ENCODE results near the gene KIAA1143. TPM values are rescaled to one million over a fixed set of nuclear protein-coding genes. Genes with fewer than 3 reads are reported as not detected.

The KIAA1143 gene
- total RNA-seq, 2 experiments from 2014 or later = 40.2 to 74.1 TPM

DNA sequence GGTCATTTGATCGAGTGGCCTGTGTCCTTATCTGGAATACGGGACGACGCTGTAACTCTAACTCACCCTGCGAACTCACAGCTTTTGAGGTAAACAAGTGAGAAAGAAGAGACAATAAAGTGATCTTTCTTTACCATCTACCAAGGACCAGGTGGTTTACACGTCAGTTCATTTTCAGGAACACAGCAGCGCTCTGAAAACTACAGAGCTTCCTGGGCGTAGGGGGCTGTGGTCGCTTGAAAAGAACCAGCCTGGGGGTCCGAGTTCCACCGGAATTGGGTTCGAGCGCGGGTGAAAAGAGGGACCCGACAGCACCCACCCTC lies 357 bp downstream of the KIAA1143 start:
- CTCF ChIA-PET = interaction anchor here (0.6 to 1.3 kb wide), 2 partner anchors 31 to 156 kb away, joined by 3 to 5 read pairs; no protein-coding TSS in a partner anchor

DNA sequence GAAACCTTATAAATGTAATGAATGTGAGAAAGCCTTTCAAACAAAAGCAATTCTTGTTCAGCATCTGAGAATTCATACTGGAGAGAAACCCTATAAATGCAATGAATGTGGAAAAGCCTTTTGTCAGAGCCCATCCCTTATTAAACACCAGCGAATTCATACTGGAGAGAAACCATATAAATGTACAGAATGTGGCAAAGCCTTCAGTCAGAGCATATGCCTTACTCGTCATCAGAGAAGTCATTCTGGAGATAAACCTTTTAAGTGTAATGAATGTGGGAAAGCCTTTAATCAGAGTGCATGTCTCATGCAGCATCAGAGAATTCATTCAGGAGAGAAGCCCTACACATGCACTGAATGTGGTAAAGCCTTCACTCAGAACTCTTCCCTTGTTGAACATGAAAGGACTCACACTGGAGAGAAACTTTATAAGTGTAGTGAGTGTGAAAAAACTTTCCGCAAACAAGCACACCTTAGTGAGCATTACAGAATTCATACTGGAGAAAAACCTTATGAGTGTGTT lies 26.7 kb downstream of the KIAA1143 start:
- POLR2A ChIA-PET = no interaction called here
- Mint-ChIP-seq H3K27ac (no peak overlapping the region), H3K4me3 (no peak overlapping the region), H3K9me3 (ENCODE audit: low read depth) (peaks cover 64% of the 10 kb centered on the region), H3K4me1 (peaks cover 5% of the 10 kb centered on the region), H3K36me3 (ENCODE audit: low read depth) (peaks cover 65% of the 10 kb centered on the region), H3K27me3 (no peaks in the 10 kb centered on the region)
- intact Hi-C loops (cut with DNase I, micrococcal nuclease) = no loop called here
- DNase-seq (no peak), ATAC-seq (no peak)
- CTCF ChIA-PET = no interaction called here

More for the DNA sequence above, 357 bp downstream of the KIAA1143 start:
- Mint-ChIP-seq H3K36me3 (ENCODE audit: low read depth) (peaks cover 65% of the 10 kb centered on the region), H3K27ac (peak overlapping the region; percentile 89), H3K4me3 (peak overlapping the region; percentile 88), H3K9me3 (ENCODE audit: low read depth) (peaks cover 22% of the 10 kb centered on the region), H3K4me1 (peaks cover 24% of the 10 kb centered on the region), H3K27me3 (no peaks in the 10 kb centered on the region)
- intact Hi-C loops (cut with DNase I, micrococcal nuclease) = loop anchor here (1.0 to 5.0 kb wide), 9 partner anchors 32 to 1069 kb away; partner anchors contain the start of genes EXOSC7 (in 2 of the 2), TMEM42 (in 2 of the 2), ZDHHC3 (in 2 of the 2) and ZNF501 (in 2 of the 2)
- ATAC-seq = no peak
- DNase-seq = peak; percentile 9
- POLR2A ChIA-PET = interaction anchor here (0.5 to 1.2 kb wide), 3 partner anchors 31 to 295 kb away, joined by 5 to 7 read pairs (median 6); partner anchors contain the start of genes ZDHHC3 and ZNF501

DNA sequence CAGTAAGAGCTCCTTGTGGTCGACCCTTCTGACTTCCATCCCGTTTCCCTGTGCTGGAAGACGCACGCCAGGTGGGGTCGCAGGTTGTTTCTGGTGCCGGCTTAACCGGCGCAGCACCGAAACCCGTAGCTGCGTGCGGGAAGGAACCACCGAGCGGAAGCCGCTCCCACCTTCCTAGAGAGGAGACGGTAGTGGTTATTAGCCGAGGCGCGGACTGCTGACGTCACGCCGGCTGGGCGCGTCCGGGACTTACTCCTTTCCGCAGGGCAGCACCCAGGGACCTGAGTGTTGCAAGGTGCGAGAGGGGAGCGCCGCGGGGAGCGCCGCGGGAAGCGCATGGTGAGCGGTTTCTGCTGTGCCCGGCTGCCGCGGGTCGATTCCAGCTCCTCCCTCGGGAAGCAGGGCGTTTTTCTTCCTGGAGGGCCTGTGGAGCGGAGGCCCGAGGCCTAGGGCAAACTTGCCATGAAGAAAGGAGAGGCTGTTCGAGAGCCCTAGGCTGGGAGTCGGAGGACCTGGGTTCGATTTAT lies 32.0 kb downstream of the KIAA1143 start, which contains the start of gene ZNF501:
Gene ZNF501 (plus strand): TSS at position 252 of the 527 bp plus-strand sequence. CDS start 4,787 bp downstream, outside the sequence.
- POLR2A ChIA-PET = interaction anchor here (1.1 to 1.4 kb wide), 2 partner anchors 17 to 32 kb away, joined by 4 to 5 read pairs; partner anchors contain the start of genes KIAA1143 and KIF15
- peaks cover 74% of the 10 kb centered on the region for H3K36me3 Mint-ChIP-seq (ENCODE audit: low read depth)
- H3K9me3 Mint-ChIP-seq (ENCODE audit: low read depth) = peaks cover 63% of the 10 kb centered on the region

DNA sequence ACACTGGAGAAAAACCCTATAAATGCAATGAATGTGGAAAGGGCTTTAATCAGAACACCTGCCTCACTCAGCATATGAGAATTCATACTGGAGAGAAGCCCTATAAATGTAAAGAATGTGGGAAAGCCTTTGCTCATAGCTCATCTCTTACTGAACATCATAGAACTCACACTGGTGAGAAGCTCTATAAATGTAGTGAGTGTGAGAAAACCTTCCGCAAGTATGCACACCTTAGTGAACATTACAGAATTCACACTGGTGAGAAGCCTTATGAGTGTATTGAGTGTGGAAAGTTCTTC lies 39.4 kb downstream of the KIAA1143 start:
- ChIA-PET CTCF (no interaction called here), POLR2A (no interaction called here)
- ATAC-seq (no peak), DNase-seq (no peak)
- Mint-ChIP-seq H3K27me3 (no peaks in the 10 kb centered on the region), H3K9me3 (ENCODE audit: low read depth) (peaks cover 71% of the 10 kb centered on the region), H3K36me3 (ENCODE audit: low read depth) (peaks cover 71% of the 10 kb centered on the region), H3K27ac (no peak overlapping the region), H3K4me1 (no peaks in the 10 kb centered on the region), H3K4me3 (no peak overlapping the region)
- intact Hi-C loops (cut with DNase I, micrococcal nuclease) = loop anchor here in 1 of 2 experiments (5.0 kb wide), 1 partner anchor 80 kb away; no protein-coding TSS in a partner anchor

More for the DNA sequence above, 32.0 kb downstream of the KIAA1143 start, which contains the start of gene ZNF501:
- ATAC-seq = peak; percentile 98
- CTCF ChIA-PET = interaction anchor here (0.8 to 1.7 kb wide), 3 partner anchors 16 to 106 kb away, joined by 3 to 8 read pairs (median 3); partner anchors contain the start of gene ZNF502
- H3K27ac Mint-ChIP-seq = peak within 1 kb of the TSS; percentile 80
- no peaks in the 10 kb centered on the region for H3K27me3 Mint-ChIP-seq
- peaks cover 13% of the 10 kb centered on the region for H3K4me1 Mint-ChIP-seq
- peak within 1 kb of the TSS; percentile 83 for H3K4me3 Mint-ChIP-seq
- intact Hi-C loops (cut with DNase I, micrococcal nuclease) = loop anchor here (1.0 kb wide), 3 partner anchors 17 to 44 kb away; partner anchors contain the start of genes KIAA1143 (in 2 of the 2), KIF15 (in 2 of the 2) and ZNF502 (in 2 of the 2)
- DNase-seq = peak; percentile 92

DNA sequence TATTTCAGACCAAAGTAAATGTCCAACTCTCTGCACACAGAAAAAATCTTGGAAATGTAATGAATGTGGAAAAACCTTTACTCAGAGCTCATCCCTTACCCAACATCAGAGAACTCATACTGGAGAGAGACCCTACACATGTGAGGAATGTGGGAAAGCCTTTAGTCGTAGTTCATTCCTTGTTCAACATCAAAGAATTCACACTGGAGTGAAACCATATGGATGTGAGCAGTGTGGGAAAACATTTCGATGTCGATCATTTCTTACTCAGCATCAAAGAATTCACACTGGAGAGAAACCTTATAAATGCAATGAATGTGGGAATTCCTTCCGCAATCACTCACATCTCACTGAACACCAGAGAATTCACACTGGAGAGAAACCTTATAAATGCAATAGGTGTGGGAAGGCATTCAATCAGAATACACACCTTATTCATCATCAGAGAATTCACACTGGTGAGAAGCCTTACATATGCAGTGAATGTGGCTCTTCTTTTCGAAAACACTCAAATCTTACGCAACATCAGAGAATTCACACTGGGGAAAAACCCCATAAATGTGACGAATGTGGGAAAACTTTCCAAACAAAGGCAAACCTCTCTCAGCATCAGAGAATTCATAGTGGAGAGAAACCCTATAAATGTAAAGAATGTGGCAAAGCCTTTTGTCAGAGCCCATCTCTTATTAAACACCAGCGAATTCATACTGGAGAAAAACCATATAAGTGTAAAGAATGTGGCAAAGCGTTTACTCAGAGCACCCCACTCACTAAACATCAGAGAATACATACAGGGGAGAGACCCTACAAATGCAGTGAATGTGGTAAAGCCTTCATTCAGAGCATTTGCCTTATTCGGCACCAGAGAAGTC lies 40.0 kb downstream of the KIAA1143 start:
- CTCF ChIA-PET = interaction anchor here (1.0 kb wide), 1 partner anchor 9 kb away, joined by 6 read pairs; the partner anchor contains the start of gene ZNF502
- intact Hi-C loops (cut with DNase I, micrococcal nuclease) = loop anchor here in 1 of 2 experiments (5.0 kb wide), 1 partner anchor 79 kb away; no protein-coding TSS in a partner anchor
- Mint-ChIP-seq H3K27ac (no peak overlapping the region), H3K9me3 (ENCODE audit: low read depth) (peaks cover 74% of the 10 kb centered on the region), H3K27me3 (no peaks in the 10 kb centered on the region), H3K4me3 (no peak overlapping the region), H3K36me3 (ENCODE audit: low read depth) (peaks cover 76% of the 10 kb centered on the region), H3K4me1 (no peaks in the 10 kb centered on the region)
- DNase-seq = no peak
- ATAC-seq = no peak
- POLR2A ChIA-PET = no interaction called here

DNA sequence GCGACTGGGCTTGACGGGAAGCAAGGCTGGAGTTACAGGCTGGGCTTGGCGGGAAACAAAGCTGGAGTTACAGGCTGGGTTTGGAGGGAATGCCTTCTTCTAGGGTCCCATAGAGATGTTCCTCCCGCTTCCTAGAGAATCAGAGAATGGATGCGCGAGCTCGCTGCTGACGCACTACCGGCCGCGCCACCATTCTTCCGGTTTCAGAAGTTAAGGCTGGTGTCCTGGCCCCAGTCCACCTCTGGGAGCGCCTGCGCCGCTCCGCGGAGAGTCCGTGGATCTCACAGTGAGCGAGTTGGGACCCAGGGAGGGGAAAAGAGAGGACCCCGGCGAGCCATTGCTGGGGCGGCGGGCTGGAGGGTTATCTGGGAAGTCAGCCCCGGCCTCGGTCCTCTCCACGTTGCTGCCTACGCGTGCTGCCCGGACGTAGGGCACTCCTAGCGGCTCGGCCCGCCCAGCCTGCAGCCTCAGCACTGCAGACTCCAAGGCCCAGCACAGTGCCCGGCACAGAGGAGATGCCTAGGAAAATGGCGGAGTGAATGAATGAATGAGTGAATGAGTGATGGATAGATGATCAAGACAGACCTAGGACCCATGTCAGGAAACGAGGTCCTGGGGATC lies 48.9 kb downstream of the KIAA1143 start, which contains the start of gene ZNF502:
Gene ZNF502 (plus strand): TSS at position 206 of the 621 bp plus-strand sequence. CDS start 7,602 bp downstream, outside the sequence.
- CTCF ChIA-PET = interaction anchor here (1.0 to 2.5 kb wide), 5 partner anchors 9 to 179 kb away, joined by 3 to 8 read pairs (median 6); partner anchors contain the start of gene ZNF501
- peak within 1 kb of the TSS; percentile 77 for H3K27ac Mint-ChIP-seq
- DNase-seq (peak; percentile 80), ATAC-seq (peak; percentile 92)
- peaks cover 19% of the 10 kb centered on the region for H3K27me3 Mint-ChIP-seq
- H3K4me3 Mint-ChIP-seq = peak within 1 kb of the TSS; percentile 84
- H3K4me1 Mint-ChIP-seq = peaks cover 17% of the 10 kb centered on the region
- POLR2A ChIA-PET = interaction anchor here (0.7 kb wide), 1 partner anchor 17 kb away, joined by 4 read pairs; the partner anchor contains the start of gene ZNF501
- intact Hi-C loops (cut with DNase I, micrococcal nuclease) = loop anchor here (1.0 kb wide), 3 partner anchors 17 to 49 kb away; partner anchors contain the start of genes ZNF501 (in 2 of the 2), KIAA1143 (in 1 of the 2) and KIF15 (in 1 of the 2)
- H3K36me3 Mint-ChIP-seq (ENCODE audit: low read depth) = peaks cover 46% of the 10 kb centered on the region
- peaks cover 32% of the 10 kb centered on the region for H3K9me3 Mint-ChIP-seq (ENCODE audit: low read depth)

Other genes starting within 250 kb of the KIAA1143 start
- 1 to 10 TPM; 2.0 TPM for gene ZKSCAN7, start 206.4 kb downstream of the KIAA1143 start, total RNA-seq
- under 1 TPM; 0.21 to 0.89 TPM for gene ZNF660, start 176.7 kb downstream of the KIAA1143 start, total RNA-seq
- gene ZNF197, start 136.6 kb downstream of the KIAA1143 start, total RNA-seq = 10 to 100 TPM; 10.9 to 11.6 TPM
- gene ZNF35, start 112.9 kb downstream of the KIAA1143 start, total RNA-seq = 1 to 10 TPM; 2.0 to 2.7 TPM
- 1 to 10 TPM; 1.8 to 2.4 TPM for gene ZNF502, start 49.0 kb downstream of the KIAA1143 start, total RNA-seq
- gene ZNF501, start 32.0 kb downstream of the KIAA1143 start, total RNA-seq = 1 to 10 TPM; 1.7 to 2.0 TPM
- gene KIF15, start 175 bp upstream of the KIAA1143 start, total RNA-seq = 10 to 100 TPM; 40.1 to 51.7 TPM
- gene TMEM42, start 100.3 kb upstream of the KIAA1143 start, total RNA-seq = 10 to 100 TPM in 1 of 2 experiments, 1 to 10 TPM in 1; 7.6 to 10.9 TPM
- not detected for gene TGM4, start 113.0 kb upstream of the KIAA1143 start, total RNA-seq
- gene ZDHHC3, start 214.6 kb upstream of the KIAA1143 start, total RNA-seq = 10 to 100 TPM; 31.9 to 32.9 TPM
- gene EXOSC7, start 214.6 kb upstream of the KIAA1143 start, total RNA-seq = 10 to 100 TPM; 42.7 to 70.7 TPM

Data from activated CD4-positive, alpha-beta T cell treated with anti-CD3 and anti-CD28 coated beads for 36 hours (primary cell).